Astrocyte (in vitro differentiated cells and primary cell): ENCODE measurements around the gene MYO7B.

ENCODE experiments used
- EZH2 ChIP-seq: IDR thresholded peaks from 2 replicates; pipeline ENCODE4 v1.6.1; 2012; ENCODE audit warnings: mild to moderate bottlenecking, low read length, inconsistent platforms; ENCODE audit not compliant: insufficient read depth
- TF ChIP-seq, protein P1 (sequence below): IDR thresholded peaks from 2 replicates; pipeline ENCODE4 v1.5.1; 2011; ENCODE audit warnings: low read depth, mild to moderate bottlenecking, inconsistent platforms, low read length, moderate library complexity; ENCODE audit not compliant: insufficient read depth

DNA sequence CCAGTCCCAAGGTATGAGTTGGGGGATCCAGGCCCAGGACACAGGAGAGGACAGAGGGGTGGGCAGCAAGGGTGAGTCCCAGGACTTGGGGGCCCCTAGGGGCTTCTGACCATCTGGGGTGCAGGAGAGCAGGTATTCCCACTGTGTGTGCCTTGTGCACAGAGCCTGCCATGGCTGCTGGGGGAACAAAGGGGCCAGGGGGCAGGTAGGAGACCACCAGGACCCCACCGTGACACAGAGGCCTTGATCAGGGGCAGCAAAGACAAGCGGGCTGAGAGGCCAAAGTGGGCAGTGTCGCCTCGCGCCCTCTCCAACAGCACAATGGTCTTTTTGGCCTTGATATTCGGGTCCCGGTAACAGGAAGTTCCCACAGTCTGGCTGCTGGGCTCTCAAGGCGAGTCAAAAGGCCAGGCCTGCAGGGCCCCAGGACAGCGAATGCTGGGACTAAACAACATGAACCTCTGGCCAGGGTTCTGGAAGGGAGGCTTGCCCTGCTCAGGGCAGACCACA lies 98.1 kb downstream of the MYO7B start:
- TF ChIP-seq, protein P1, sequence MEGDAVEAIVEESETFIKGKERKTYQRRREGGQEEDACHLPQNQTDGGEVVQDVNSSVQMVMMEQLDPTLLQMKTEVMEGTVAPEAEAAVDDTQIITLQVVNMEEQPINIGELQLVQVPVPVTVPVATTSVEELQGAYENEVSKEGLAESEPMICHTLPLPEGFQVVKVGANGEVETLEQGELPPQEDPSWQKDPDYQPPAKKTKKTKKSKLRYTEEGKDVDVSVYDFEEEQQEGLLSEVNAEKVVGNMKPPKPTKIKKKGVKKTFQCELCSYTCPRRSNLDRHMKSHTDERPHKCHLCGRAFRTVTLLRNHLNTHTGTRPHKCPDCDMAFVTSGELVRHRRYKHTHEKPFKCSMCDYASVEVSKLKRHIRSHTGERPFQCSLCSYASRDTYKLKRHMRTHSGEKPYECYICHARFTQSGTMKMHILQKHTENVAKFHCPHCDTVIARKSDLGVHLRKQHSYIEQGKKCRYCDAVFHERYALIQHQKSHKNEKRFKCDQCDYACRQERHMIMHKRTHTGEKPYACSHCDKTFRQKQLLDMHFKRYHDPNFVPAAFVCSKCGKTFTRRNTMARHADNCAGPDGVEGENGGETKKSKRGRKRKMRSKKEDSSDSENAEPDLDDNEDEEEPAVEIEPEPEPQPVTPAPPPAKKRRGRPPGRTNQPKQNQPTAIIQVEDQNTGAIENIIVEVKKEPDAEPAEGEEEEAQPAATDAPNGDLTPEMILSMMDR: no peak
- no peak for TF ChIP-seq EZH2
